Uterus (tissue), 4 donors: ENCODE measurements around the gene MEIS1. TPM values are rescaled to one million over a fixed set of nuclear protein-coding genes. Genes with fewer than 3 reads are reported as not detected.

Source experiments
- DNase-seq, 2 donors: peaks; one replicate each; pipeline ENCODE4 v3.0.0-alpha.2; 2019 to 2020
- H3K27ac ChIP-seq, 2 donors: fragments of 200-600 bp; sonication (generic); 1 replicate in 1 of 2; 2 replicates in 1 of 2; pipeline ENCODE4 v1.5.1; 2016 to 2018
- H3K27me3 ChIP-seq, 2 donors: fragments of 200-600 bp; sonication (generic); one replicate each; pipeline ENCODE4 v1.5.1; 2018 to 2019; ENCODE audit warnings: control low read depth in 1 of 2
- H3K36me3 ChIP-seq, 2 donors: fragments of 200-600 bp; sonication (generic); one replicate each; pipeline ENCODE4 v1.5.1; 2019; ENCODE audit warnings: control low read depth in 1 of 2
- H3K4me1 ChIP-seq, 2 donors: fragments of 200-600 bp; sonication (generic); one replicate each; pipeline ENCODE4 v1.5.1; 2018 to 2019; ENCODE audit warnings: control low read depth in 1 of 2
- H3K4me3 ChIP-seq, 2 donors: fragments of 200-600 bp; sonication (generic); 1 replicate in 1 of 2; 2 replicates in 1 of 2; pipeline ENCODE4 v1.5.1; 2018 to 2019; ENCODE audit warnings: mild to moderate bottlenecking in 1 of 2
- H3K9me3 ChIP-seq, 2 donors: fragments of 200-600 bp; sonication (generic); one replicate each; pipeline ENCODE4 v1.5.1; 2019; ENCODE audit warnings: control low read depth in 1 of 2
- POLR2A ChIP-seq, 2 donors: fragments of 450-650 bp; IDR thresholded peaks; one replicate each; pipeline ENCODE4 v1.6.1; 2016; ENCODE audit warnings: antibody characterized with exemption in 2 of 2, mild to moderate bottlenecking in 1 of 2, moderate library complexity in 1 of 2
- intact Hi-C: fragments of 100-400 bp; cut with DNase I; formaldehyde crosslinking; loops from one replicate; pipeline ENCODE4 v1.15.1; 2023; ENCODE audit warnings: low total_unique reads
- total RNA-seq, 4 donors: library from RNA; depleted of rRNA in 3 of 4; stranded (reverse); fragments of >200 nt in 3 of 4; gene quantifications; one replicate each; pipeline versions ENCODE4 v1.1.0 to v1.2.4, GENCODE V29; 2014 to 2023
- TF ChIP-seq, protein P1 (sequence below), 4 experiments: fragments of 200-600 bp in 2 of 4; fragments of 450-650 bp in 2 of 4; sonication (generic) in 2 of 4; IDR thresholded peaks; one replicate each; pipeline ENCODE4 v1.5.1; 2016 to 2019; ENCODE audit warnings: antibody characterized with exemption in 4 of 4, mild to moderate bottlenecking in 2 of 4, moderate library complexity in 1 of 4
- donor health status: DM: yes; HTN: yes; CAD: no.

The MEIS1 gene
- total RNA-seq, 4 donors from 2014 or later = 110 to 418 (median 233) TPM

GRCh38 chr2:66443979-66444861, 9.3 kb downstream of the MEIS1 start:
- intact Hi-C loops = loop anchor here (2.0 kb wide), 1 partner anchor 133 kb away; no protein-coding TSS in a partner anchor
- Histone ChIP-seq H3K4me3 (peak overlapping the region; percentile 80 to 97), H3K9me3 (no peaks in the 10 kb centered on the region), H3K27ac (peak overlapping the region; percentile 96 to 100), H3K27me3 (no peaks in the 10 kb centered on the region), H3K36me3 (no peaks in the 10 kb centered on the region), H3K4me1 (no peaks in the 10 kb centered on the region)
- DNase-seq = peak in 1 of 2 donors; percentile 49
- no peak for TF ChIP-seq POLR2A (IDR thresholded peaks at IDR 0.05)
- TF ChIP-seq, protein P1, sequence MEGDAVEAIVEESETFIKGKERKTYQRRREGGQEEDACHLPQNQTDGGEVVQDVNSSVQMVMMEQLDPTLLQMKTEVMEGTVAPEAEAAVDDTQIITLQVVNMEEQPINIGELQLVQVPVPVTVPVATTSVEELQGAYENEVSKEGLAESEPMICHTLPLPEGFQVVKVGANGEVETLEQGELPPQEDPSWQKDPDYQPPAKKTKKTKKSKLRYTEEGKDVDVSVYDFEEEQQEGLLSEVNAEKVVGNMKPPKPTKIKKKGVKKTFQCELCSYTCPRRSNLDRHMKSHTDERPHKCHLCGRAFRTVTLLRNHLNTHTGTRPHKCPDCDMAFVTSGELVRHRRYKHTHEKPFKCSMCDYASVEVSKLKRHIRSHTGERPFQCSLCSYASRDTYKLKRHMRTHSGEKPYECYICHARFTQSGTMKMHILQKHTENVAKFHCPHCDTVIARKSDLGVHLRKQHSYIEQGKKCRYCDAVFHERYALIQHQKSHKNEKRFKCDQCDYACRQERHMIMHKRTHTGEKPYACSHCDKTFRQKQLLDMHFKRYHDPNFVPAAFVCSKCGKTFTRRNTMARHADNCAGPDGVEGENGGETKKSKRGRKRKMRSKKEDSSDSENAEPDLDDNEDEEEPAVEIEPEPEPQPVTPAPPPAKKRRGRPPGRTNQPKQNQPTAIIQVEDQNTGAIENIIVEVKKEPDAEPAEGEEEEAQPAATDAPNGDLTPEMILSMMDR (IDR thresholded peaks at IDR 0.05) = no peak

GRCh38 chr2:66445076-66445924, 10.4 kb downstream of the MEIS1 start:
- Histone ChIP-seq H3K4me3 (peak overlapping the region; percentile 80 to 97), H3K36me3 (no peaks in the 10 kb centered on the region), H3K27me3 (no peaks in the 10 kb centered on the region), H3K4me1 (no peaks in the 10 kb centered on the region), H3K9me3 (no peaks in the 10 kb centered on the region), H3K27ac (peak overlapping the region; percentile 96 to 100)
- TF ChIP-seq, protein P1 (IDR thresholded peaks at IDR 0.05) = peak in 2 of 4 experiments; percentile 33 to 44
- no peak for TF ChIP-seq POLR2A (IDR thresholded peaks at IDR 0.05)
- intact Hi-C loops = no loop called here
- peak; percentile 43 to 47 for DNase-seq

DNA sequence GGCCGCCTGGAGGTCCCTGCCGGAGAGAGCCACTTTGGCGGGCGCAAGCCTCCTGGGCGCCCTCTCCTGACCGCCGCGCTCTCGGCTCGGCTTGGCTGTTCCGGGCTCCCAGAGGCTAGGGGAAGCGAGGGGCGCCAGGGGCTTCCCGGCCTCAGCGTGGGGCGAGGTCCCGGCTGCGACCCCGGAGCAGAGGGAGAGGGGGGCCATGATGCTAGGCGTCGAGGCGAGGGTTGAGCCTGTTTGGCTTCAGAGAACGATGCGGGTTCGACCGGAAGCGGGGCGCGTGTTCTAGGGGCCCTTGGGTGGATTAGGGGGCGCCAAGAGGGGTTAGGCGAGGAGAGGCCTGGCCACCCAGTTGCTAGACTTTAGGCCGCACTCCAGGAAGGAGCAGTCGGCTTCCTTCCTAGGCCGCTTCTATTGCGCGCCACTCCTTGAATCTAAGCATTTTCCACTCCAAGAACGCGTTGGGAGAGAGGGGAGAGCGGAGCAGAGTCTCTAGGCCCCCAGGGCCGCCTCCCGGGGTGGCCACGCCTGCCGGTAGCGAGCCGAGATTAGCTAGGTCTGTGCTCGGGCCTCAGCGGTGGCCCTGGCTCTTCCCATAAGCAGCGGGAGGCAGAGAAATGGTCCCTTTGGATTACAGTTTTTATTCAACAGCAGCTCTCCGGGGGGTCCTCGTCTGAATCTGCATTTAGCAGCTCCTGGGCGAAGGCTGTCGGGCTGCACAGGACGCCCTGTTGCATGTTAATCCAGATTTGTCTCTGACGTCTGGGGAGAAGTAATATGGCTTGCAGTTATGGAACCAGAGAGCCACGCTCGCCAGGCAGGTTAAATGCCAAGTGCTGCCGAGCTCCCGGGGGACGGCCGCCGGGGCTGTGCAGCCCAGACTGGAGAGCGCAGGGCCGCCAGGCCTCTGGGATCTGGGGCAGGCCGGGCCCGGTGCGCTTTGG, 11.3 kb downstream of the MEIS1 start:
- Histone ChIP-seq H3K27me3 (no peaks in the 10 kb centered on the region), H3K4me3 (peak overlapping the region; percentile 80 to 97), H3K4me1 (no peaks in the 10 kb centered on the region), H3K27ac (peak overlapping the region; percentile 96 to 100), H3K9me3 (no peaks in the 10 kb centered on the region), H3K36me3 (no peaks in the 10 kb centered on the region)
- TF ChIP-seq, protein P1 (IDR thresholded peaks at IDR 0.05) = no peak
- TF ChIP-seq POLR2A (IDR thresholded peaks at IDR 0.05) = peak in 1 of 2 donors; percentile 17
- intact Hi-C loops = no loop called here
- DNase-seq = peak; percentile 63 to 72

GRCh38 chr2:66446941-66447340, 12.0 kb downstream of the MEIS1 start:
- peak overlapping the region; percentile 80 to 97 for H3K4me3 ChIP-seq
- intact Hi-C loops = no loop called here
- no peaks in the 10 kb centered on the region for H3K27me3 ChIP-seq
- no peaks in the 10 kb centered on the region for H3K4me1 ChIP-seq
- H3K36me3 ChIP-seq = no peaks in the 10 kb centered on the region
- no peak for DNase-seq
- H3K9me3 ChIP-seq = no peaks in the 10 kb centered on the region
- peak overlapping the region; percentile 96 to 100 for H3K27ac ChIP-seq
- TF ChIP-seq, protein P1 (IDR thresholded peaks at IDR 0.05) = no peak
- TF ChIP-seq POLR2A (IDR thresholded peaks at IDR 0.05) = no peak
